Thoracic aorta (tissue), 2 donors: ENCODE results near the gene ZIC1. TPM values are rescaled to one million over a fixed set of nuclear protein-coding genes. Genes with fewer than 3 reads are reported as not detected.

Experiments used
- ATAC-seq: fragments of 150-250 bp; one replicate; pipeline ENCODE4 v1.8.0; 2017; ENCODE audit warnings: low read depth; ENCODE audit not compliant: insufficient number of reproducible peaks, low FRiP score
- DNase-seq: peaks from one replicate; pipeline ENCODE4 v3.0.0-alpha.2; 2020; ENCODE audit warnings: low spot score
- H3K27ac ChIP-seq, 2 donors: fragments of 200-600 bp; sonication (generic); 1 replicate in 1 of 2; 2 replicates in 1 of 2; pipeline ENCODE4 v1.5.1; 2016; ENCODE audit warnings: mild to moderate bottlenecking in 2 of 2, moderate library complexity in 2 of 2
- H3K27me3 ChIP-seq: fragments of 200-600 bp; sonication (generic); replicated peaks from 2 replicates; pipeline ENCODE4 v1.6.0; 2016; ENCODE audit warnings: mild to moderate bottlenecking; ENCODE audit not compliant: insufficient read depth
- H3K36me3 ChIP-seq: fragments of 200-600 bp; sonication (generic); one replicate; pipeline ENCODE4 v1.5.1; 2016
- H3K4me1 ChIP-seq, 2 donors: fragments of 200-600 bp; sonication (generic); 1 replicate in 1 of 2; 2 replicates in 1 of 2; pipeline versions ENCODE4 v1.5.1 to v1.6.0; 2016; ENCODE audit warnings: low read depth in 2 of 2, mild to moderate bottlenecking in 1 of 2; ENCODE audit not compliant: control insufficient read depth in 1 of 2
- H3K4me3 ChIP-seq: fragments of 200-600 bp; sonication (generic); 2 replicates; pipeline ENCODE4 v1.5.1; 2016; ENCODE audit warnings: mild to moderate bottlenecking
- H3K9me3 ChIP-seq: fragments of 200-600 bp; sonication (generic); 2 replicates; pipeline ENCODE4 v1.5.1; 2016
- CTCF ChIP-seq: fragments of 200-600 bp; sonication (generic); IDR thresholded peaks from one replicate; pipeline ENCODE4 v1.5.1; 2019; ENCODE audit warnings: antibody characterized with exemption
- total RNA-seq, 2 donors: library from RNA; depleted of rRNA; stranded (reverse); fragments of >200 nt; gene quantifications; one replicate each; pipeline versions ENCODE4 v1.1.0 to v1.2.3, GENCODE V29; 2016

Gene ZIC1
- total RNA-seq, 2 donors from 2014 or later, result 0.07 TPM; not detected in 1

- Histone ChIP-seq H3K4me1 (no peaks in the 10 kb centered on the region), H3K36me3 (no peaks in the 10 kb centered on the region), H3K4me3 (no peak overlapping the region), H3K27ac (no peak overlapping the region), H3K9me3 (no peaks in the 10 kb centered on the region), H3K27me3 (peaks cover 16% of the 10 kb centered on the region)
- ATAC-seq (no peak), DNase-seq (no peak)
- no peak for TF ChIP-seq CTCF
These were observed 36.6 kb upstream of the ZIC1 start for GRCh38 chr3:147372525-147373027.

- no peak overlapping the region for H3K4me3 ChIP-seq
- no peak for TF ChIP-seq CTCF
- DNase-seq (no peak), ATAC-seq (no peak)
- H3K4me1 ChIP-seq, result no peaks in the 10 kb centered on the region
- H3K27ac ChIP-seq, result no peak overlapping the region
- H3K36me3 ChIP-seq, result no peaks in the 10 kb centered on the region
- H3K9me3 ChIP-seq, result no peaks in the 10 kb centered on the region
- peaks cover 20% of the 10 kb centered on the region for H3K27me3 ChIP-seq
These were observed 35.9 kb upstream of the ZIC1 start for GRCh38 chr3:147373301-147373700.

GRCh38 chr3:147377412-147378367 is 31.5 kb upstream of the ZIC1 start:
- Histone ChIP-seq H3K27me3 (peaks cover 20% of the 10 kb centered on the region), H3K9me3 (no peaks in the 10 kb centered on the region), H3K4me1 (no peaks in the 10 kb centered on the region), H3K4me3 (no peak overlapping the region), H3K36me3 (no peaks in the 10 kb centered on the region), H3K27ac (peak overlapping the region in 1 of 2 donors; percentile 42)
- no peak for ATAC-seq
- no peak for TF ChIP-seq CTCF
- no peak for DNase-seq

GRCh38 chr3:147379651-147380050 is 29.5 kb upstream of the ZIC1 start:
- no peak for ATAC-seq
- Histone ChIP-seq H3K27me3 (peaks cover 20% of the 10 kb centered on the region), H3K9me3 (no peaks in the 10 kb centered on the region), H3K27ac (no peak overlapping the region), H3K4me1 (no peaks in the 10 kb centered on the region), H3K4me3 (no peak overlapping the region), H3K36me3 (no peaks in the 10 kb centered on the region)
- no peak for TF ChIP-seq CTCF
- DNase-seq, result no peak

DNA sequence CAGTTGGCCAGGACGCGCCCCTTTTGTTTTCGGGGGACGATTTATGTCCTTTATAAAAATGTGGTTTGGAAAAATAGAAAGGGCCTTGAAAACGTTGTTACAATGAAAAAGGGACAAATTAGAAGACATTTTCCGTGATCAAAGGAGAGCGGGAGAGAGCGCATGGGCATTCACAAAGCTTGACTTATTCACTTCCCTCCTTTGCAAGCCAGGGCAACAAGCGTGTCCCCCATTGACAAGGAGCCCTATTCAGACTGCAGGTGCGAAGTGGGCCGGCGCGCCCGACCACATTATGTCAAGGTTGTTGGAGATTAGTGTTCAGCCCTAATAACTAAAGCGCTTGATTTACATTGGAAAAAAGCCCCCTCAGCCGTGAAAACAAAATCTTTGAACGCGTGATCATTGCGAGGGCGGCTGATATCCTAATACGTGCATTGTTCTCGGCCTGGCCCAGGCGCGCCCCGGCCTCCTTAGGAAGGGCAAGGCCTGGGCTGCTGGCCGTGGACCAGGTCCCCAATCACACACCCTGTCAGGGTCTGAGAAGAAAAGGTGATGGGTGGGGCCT is 28.7 kb upstream of the ZIC1 start:
- H3K27me3 ChIP-seq, result peaks cover 12% of the 10 kb centered on the region
- TF ChIP-seq CTCF, result no peak
- H3K27ac ChIP-seq, result no peak overlapping the region
- no peaks in the 10 kb centered on the region for H3K9me3 ChIP-seq
- H3K4me1 ChIP-seq, result no peaks in the 10 kb centered on the region
- no peak overlapping the region for H3K4me3 ChIP-seq
- ATAC-seq, result no peak
- DNase-seq, result no peak
- no peaks in the 10 kb centered on the region for H3K36me3 ChIP-seq
